Bronchial epithelial cell (primary cell): Measurements from ENCODE around the gene HUNK. TPM values are rescaled to one million over a fixed set of nuclear protein-coding genes. Genes with fewer than 3 reads are reported as not detected.

Experiments used
- DNase-seq: peaks from one replicate; pipeline ENCODE4 v3.0.0-alpha.2; 2010; ENCODE audit warnings: low read depth
- FAIRE-seq: peaks from 2 replicates; lab custom pipeline; 2011; peaks lifted over from hg19 to GRCh38; lab: Jason Lieb, UNC
- H3K27me3 ChIP-seq: 2 replicates; pipeline ENCODE4 v1.5.1; 2011; ENCODE audit warnings: low read length; ENCODE audit not compliant: control insufficient read depth, insufficient read depth
- H3K36me3 ChIP-seq: 2 replicates; pipeline ENCODE4 v1.5.1; 2011; ENCODE audit warnings: low read length; ENCODE audit not compliant: control insufficient read depth, insufficient read depth
- H3K4me3 ChIP-seq: 2 replicates; pipeline ENCODE4 v1.5.1; 2011; ENCODE audit warnings: mild to moderate bottlenecking, low read depth, low read length, control low read depth
- CTCF ChIP-seq: IDR thresholded peaks from 2 replicates; pipeline ENCODE4 v1.5.1; 2011; ENCODE audit warnings: mild to moderate bottlenecking, moderate library complexity, low read length, control low read depth, inconsistent platforms; ENCODE audit not compliant: insufficient read depth, severe bottlenecking
- total RNA-seq: library from RNA; depleted of rRNA; stranded (reverse); fragments of >200 nt; gene quantifications from 2 replicates; pipeline ENCODE4 v1.2.1, GENCODE V29; 2014

HUNK gene
- total RNA-seq, 1 donor from 2014 or later = under 0.01 TPM

GRCh38 chr21:31898933-31899630 lies 26.3 kb downstream of the HUNK start:
- FAIRE-seq = no peak
- no peak for TF ChIP-seq CTCF
- Histone ChIP-seq H3K27me3 (no peaks in the 10 kb centered on the region), H3K36me3 (no peaks in the 10 kb centered on the region), H3K4me3 (no peak overlapping the region)
- DNase-seq = peak; percentile 39

DNA sequence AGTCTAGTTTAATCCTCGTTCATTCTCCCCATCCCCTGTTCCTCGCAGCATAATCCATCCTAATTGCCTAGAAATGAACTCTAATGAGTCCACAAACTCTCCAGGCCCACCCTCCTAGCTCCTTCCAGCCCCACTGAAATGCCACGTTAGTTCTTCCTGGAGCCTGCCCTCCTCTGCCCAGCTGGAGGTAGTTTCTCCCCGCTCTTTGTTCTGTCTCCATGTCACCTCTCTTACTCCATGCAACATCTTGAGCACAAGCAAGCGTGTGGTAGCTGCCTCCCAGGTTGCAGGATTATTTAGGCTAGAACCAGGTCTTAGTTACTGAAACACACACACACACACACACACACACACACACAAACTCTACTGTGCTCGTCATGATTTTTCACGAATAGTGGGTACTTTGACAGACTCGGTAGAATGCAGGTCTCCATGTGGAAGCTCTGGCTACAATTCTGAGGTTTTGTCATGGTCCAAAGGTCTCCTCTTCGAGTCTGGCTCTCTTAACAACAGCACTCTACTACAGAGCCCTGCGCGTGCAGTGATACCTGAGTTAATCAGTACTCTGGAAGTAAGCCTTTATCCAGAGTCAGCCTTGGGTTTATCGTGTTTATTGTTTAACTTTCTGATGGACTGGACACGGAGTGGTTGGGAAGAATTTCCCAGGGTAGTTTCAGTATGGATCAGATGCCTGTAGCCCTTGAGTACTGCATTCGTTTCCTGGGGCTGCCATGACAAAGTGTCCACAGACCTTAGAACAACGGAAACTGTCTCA lies 27.5 kb downstream of the HUNK start:
- Histone ChIP-seq H3K27me3 (no peaks in the 10 kb centered on the region), H3K4me3 (no peak overlapping the region), H3K36me3 (no peaks in the 10 kb centered on the region)
- DNase-seq (no peak), FAIRE-seq (no peak)
- TF ChIP-seq CTCF = no peak

GRCh38 chr21:31901315-31901714 lies 28.5 kb downstream of the HUNK start:
- no peaks in the 10 kb centered on the region for H3K27me3 ChIP-seq
- DNase-seq (no peak), FAIRE-seq (no peak)
- H3K36me3 ChIP-seq = no peaks in the 10 kb centered on the region
- no peak for TF ChIP-seq CTCF
- H3K4me3 ChIP-seq = no peak overlapping the region

DNA sequence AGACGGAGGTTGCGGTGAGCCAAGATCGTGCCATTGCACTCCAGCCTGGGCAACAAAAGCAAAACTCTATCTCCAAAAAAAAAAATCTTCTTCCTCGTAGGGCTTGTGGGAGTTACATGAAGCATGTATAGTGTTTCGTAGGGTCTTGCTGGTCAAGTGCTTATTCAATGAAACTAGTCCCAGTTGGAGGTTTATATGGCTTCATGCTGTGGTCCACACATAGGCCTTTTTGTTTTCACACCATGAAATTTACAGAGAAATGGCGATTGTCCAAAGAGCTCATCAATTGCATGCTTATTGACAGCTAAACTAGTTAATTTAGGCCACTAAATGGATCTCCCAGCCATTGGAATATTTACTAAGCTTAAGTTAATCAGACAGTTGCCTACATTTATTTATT lies 29.6 kb downstream of the HUNK start:
- no peak overlapping the region for H3K4me3 ChIP-seq
- no peaks in the 10 kb centered on the region for H3K27me3 ChIP-seq
- DNase-seq (no peak), FAIRE-seq (no peak)
- no peaks in the 10 kb centered on the region for H3K36me3 ChIP-seq
- no peak for TF ChIP-seq CTCF

DNA sequence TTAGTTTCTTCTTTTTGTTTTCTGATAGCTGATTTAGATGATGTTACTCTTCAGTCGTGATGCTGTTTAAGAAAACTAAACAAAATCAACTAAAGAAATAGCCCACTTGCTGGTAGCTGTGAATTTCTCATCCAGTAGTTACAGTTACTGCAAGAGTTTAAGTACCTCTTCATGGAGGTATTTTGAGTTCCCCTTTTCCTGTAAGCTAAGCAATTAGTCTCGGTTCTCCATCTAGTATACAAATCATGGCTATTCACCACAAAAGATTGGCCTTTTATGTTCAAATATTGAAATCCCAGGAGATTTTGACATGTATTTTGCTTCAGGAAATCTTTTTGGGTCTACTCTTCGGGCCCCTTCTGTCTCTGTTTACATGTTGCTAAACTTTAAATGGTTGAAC lies 31.1 kb downstream of the HUNK start:
- Histone ChIP-seq H3K27me3 (no peaks in the 10 kb centered on the region), H3K36me3 (no peaks in the 10 kb centered on the region), H3K4me3 (no peak overlapping the region)
- no peak for TF ChIP-seq CTCF
- DNase-seq (no peak), FAIRE-seq (no peak)
